HG03575 (cell line): ENCODE measurements around the gene CFAP74.

Source experiments
- ATAC-seq: cut with Tn5 transposase; IDR thresholded peaks from one replicate; pipeline ENCODE4 v1.9.1; 2021; ENCODE audit not compliant: unreplicated experiment, insufficient number of reproducible peaks, low FRiP score; ENCODE audit errors: extremely low read depth

The CFAP74 gene

GRCh38 chr1:2042830-2043773, 39.5 kb upstream of the CFAP74 start:
- no peak for ATAC-seq

DNA sequence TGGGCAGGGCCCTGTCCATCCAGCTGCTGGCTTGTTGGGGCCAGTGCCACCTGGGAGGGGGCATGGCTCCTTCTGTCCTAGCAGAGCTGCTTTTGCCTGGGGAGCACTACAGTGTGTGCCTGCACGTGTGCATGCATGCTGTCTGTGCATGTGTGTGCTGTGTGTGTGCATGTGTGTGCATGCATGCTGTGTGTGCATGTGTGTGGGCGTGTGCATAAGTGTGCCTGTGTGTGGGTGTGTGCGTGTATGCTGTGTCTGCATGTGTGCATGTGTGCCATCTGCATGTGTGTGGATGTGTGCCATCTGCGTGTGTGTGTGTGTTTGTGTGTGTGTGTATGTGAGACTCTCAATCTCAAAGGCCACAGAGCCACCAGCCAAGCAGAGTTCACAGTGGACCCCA, 38.3 kb upstream of the CFAP74 start:
- no peak for ATAC-seq

DNA sequence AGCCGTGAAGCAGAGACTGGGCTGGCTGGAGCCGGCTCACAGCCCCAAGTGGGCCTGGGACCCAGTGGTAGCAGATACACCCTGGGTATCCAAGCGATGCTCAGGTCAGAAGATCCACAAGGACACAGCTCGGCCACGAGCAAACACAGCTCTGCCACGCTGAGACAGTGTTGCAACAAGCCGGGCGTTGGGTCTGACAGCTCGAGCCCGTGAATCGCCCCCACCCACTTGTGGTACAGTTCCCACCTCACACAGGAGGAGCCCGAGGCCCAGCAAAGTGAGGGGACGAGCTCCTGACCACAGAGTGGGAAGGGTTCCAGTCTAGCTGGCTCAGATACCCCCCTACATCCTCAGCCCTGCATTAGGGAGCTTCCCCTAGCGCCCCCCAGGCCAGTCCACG, 37.7 kb upstream of the CFAP74 start:
- no peak for ATAC-seq

DNA sequence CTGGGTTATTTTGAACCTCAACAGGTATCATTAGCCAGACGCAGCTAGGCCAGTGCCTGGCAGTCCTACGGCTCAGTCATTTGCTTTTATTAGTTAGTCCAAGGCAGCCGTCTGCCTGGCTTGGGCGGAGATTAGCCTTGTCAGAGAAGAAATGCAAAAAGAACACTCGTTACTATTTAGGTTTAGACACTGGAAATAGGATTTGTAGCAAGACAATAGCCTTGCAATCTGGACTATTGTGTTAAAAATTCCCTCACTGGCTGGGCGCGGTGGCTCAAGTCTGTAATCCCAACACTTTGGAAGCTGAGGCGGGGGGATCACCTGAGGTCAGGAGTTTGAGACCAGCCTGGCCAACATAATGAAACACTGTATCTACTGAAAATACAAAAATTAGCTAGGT, 35.7 kb upstream of the CFAP74 start:
- ATAC-seq, result no peak

DNA sequence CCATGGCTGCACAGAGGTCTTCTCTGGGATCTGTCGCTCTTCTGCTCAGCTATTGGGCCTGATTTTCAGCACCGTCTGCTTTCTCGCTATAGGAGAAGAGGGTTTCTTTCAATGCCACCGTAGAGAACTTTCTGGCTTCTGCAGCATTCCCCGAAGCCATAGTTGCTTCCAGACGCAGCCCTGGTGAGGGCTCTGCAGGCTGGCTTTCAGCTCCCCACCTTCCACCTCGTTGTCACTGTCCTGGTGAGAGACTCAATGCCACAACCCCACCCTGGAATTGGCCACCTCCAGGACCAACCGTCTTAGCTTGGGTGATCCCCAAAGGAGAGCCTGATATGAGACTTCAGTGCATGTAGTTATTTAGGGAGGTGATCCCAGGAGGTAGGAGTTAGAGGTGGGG, 34.6 kb upstream of the CFAP74 start:
- no peak for ATAC-seq

DNA sequence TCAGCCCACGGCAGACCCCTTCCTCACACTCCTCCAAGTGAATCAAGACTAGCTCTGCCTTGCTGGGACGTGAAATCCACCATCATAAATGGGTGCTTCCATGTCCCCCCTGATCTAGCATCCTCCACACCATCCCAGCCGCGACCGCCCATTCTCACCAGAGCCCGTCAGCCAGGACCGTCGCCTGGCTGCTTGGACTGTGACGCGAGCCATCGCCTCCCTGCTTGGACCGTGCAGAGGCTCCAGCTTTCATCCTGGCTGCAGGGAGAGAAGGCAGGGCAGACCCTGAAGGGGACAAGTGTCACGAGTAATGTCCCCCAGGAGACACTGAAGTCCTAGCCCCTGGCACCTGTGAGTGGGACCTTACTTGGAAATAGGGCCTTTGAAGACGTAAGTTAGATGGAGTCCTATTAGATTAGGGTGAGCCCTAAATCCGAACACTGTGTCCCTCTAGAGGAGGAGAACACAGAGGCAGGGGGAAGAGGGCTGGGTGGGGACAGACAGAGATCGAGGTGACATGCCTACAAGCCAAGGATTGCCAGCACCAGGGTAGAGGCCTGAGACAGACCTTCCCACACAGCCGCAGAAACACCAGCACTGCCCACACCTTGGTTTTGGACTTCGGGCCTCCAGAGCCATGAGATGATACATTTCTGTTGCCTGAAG, 33.9 kb upstream of the CFAP74 start:
- no peak for ATAC-seq

DNA sequence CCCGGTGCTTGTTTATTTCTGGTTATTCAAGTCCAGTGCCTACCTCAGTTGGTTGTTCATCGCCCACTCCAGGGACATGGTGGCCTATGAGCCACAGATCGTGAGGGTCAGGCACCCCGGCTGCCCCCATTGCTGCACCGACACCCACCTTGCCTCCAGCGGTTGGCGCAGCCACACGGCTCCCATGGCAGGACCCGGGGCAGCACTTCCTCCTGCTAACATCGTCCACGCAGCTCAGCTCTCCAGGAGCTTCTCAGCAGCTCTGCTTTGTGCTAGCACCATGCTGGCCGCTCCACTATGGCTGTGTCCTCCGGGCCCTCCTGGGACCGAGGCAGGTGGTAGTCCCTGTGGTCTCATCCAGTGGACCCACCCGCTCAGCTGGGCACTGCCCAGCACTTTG, 32.7 kb upstream of the CFAP74 start:
- ATAC-seq, result no peak

DNA sequence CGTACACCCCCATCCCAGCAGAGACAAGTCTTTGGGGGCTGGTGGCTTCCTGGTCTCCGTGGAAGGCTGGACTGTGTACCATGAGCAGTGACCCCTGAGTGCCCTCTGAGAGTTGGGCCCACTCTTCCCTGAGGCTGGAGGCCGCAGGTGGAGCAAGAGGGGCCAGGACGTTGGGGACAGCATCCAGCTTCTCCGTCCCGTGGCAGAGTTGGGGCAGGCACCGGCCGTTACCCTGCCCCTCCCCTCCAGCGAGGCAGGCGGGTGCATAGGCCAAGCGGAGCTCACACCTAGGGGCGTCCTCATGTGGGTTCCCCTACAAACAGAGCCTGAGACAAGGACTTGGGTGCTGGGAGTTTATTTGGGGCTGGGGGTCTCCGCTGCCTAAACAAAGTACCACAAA, 29.6 kb upstream of the CFAP74 start:
- ATAC-seq, result no peak

GRCh38 chr1:2032737-2033136, 29.2 kb upstream of the CFAP74 start:
- no peak for ATAC-seq

GRCh38 chr1:2031546-2032540, 28.3 kb upstream of the CFAP74 start:
- ATAC-seq, result no peak

DNA sequence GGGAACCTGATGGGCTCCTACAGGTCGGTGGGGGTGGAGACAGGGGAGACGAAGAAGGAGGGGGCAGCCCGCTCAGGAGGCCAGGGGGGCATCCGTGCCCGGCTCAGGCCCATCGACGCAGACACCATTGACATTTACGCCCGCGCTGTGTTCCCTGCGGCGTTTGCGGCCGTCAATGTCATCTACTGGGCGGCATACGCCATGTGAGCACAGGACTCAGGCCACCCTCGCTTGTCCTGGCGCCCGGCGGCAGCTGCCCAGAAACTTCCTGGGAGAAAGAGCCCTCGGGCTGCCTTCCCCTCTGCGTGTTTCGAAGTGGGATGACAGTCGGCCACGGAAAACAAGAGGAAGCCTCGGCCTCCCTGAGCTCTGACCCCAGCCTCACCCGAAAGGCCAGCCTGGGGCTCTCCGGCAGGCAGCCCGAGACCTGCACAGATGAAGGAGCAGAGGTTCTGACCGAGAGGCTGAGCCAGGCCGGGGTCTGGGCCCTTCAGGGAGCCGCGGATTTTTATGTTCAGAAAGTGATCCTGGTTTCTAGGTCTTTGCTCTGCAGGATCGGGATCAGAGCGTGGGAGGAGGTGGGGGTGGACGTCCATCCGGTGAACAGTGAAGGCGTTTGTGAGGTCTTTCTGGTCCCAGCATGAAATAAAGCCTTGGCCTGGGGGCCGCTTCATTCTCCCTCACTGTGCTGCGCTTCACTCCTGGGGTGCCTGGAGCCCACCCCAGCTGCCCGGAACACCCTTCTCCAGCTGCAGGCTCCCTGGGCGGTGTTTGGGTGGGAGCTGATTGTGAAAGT, 26.7 kb upstream of the CFAP74 start:
- ATAC-seq, result no peak

GRCh38 chr1:2029561-2029960, 26.0 kb upstream of the CFAP74 start:
- ATAC-seq, result no peak

- no peak for ATAC-seq
Observed at GRCh38 chr1:2028870-2029560, 25.4 kb upstream of the CFAP74 start.

DNA sequence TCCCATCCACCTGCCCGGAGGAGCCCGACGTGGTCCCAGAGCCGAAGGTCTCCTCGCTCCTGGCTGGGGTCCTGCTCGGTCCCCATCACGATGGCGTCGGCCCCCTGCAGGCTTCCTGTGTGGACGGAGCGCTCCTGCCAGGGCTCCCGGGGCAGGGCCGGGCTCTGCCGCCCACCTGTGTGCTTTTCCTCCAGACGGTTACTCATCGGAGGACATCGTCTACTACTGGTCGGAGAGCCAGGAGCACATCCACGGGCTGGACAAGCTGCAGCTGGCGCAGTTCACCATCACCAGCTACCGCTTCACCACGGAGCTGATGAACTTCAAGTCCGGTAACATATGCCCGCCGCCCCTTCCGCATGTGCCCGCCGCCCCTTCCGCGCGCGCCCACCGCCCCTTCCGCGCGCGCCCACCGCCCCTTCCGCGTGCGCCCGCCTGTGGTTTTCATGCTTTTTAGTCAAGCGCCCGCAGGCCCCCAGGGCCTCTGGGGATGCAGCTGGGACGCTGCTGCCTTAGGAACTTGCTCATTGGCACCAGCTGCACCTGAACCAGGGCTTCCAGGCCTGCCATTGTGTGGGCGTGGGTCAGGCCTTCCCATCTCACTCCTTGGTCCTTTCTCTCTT, 24.5 kb upstream of the CFAP74 start:
- ATAC-seq, result no peak

- ATAC-seq, result no peak
Observed at GRCh38 chr1:2025491-2025981, 21.9 kb upstream of the CFAP74 start.

DNA sequence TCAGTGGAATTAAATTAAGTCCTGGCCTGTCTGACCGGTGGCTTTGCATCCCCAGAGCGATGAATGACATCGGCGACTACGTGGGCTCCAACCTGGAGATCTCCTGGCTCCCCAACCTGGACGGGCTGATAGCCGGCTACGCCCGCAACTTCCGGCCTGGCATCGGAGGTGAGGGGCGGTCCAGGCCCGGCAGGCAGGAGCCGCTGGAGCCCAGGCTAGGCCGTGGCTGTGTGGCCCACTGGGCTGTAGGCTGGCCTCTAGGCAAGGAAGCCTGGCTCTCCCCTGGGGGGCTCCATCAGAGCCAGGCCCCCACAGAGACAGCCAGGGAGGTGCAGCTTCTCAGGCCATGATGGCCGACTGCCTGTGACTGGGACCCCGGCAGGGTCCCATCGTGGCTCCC, 21.3 kb upstream of the CFAP74 start:
- ATAC-seq, result no peak

DNA sequence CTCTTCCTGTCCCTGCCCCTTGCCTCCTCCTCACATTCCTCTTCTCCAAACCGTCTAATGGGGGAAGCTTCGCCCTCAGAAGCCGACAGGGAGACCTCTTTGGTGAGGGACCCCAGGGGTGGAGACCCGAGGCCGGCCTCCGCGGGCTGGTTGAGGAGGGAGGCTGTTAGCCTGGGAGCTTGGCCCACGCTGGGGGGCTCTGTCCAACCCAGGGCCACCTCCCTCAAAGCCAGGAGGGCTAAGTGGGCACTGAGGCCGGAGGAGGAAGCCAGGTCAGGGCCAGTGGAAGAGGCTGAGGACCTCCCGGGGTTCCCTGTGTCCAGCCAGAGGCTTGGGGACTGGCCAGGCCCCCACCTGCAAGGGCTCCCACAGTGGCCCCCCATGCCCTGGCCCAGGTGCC, 20.9 kb upstream of the CFAP74 start:
- ATAC-seq, result no peak
